ENCODE measurements around the gene CERS6. TPM values are rescaled to one million over a fixed set of nuclear protein-coding genes. Genes with fewer than 3 reads are reported as not detected.

The CERS6 gene
- total and polyA plus RNA-seq, 4 donors, result 4.2 to 20.4 (median 10.1) TPM

DNA sequence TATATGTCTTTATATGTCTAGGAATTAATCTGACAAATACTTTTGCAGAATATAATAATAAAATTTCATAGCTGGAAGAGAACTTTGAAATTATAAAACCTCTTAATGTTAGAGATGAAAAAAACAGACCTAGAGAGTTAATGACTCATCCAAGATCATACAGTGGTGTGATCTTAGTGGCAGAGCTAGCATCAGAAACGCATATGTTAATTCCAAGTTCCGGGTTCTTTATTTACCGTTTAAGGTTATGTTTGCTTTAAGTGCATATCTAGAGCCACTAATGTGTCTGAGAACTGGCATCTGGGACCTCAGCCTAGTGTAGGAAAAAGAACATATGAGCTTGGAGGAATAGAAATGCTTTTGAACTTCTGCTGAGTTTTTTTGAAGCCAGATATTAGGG, 24.3 kb downstream of the CERS6 start:
- WGBS, result 71% methylated on average over 3 of the region's 3 CpGs

DNA sequence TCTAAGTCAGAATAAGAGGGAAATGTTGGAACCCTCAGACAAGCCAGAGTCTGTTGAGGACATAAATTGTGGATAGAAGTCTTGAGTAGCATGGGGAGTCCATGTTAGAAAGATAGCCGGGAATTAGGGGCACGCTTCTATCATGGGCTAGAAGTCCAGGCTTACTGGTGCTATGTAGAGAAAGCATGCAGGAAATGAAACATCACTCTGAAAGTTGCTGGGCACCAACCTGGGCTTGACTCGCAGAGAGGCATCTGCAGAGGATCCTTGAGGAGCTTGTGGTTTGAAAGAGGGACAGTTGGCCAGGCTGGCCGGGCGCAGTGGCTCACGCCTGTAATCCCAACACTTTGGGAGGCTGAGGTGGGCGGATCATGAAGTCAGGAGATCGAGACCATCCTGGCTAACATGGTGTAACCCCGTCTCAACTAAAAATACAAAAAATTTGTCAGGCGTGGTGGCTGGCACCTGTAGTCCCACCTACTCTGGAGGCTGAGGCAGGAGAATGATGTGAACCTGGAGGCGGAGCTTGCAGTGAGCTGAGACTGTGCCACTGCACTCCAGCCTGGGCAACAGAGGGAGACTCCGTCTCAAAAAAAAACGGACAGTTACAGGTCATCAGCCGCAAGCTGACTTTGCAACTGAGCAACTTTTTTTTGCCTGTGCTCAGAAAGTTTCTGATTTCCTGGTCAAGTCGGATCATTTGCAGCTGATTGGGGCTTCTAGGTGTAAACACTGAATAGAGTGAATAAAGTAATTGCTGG, 24.9 kb downstream of the CERS6 start:
- Histone ChIP-seq H3K27me3 (ENCODE audit: control insufficient read depth in 4 of 4, insufficient read depth in 4 of 4, low read length in 3 of 4) (no peaks in the 10 kb centered on the region), H3K9ac (ENCODE audit: low read depth in 1 of 2, low read length in 2 of 2) (no peak overlapping the region), H3K36me3 (ENCODE audit: control insufficient read depth in 4 of 4, insufficient read depth in 3 of 4, low read depth in 1 of 4, low read length in 3 of 4) (no peaks in the 10 kb centered on the region), H3K27ac (ENCODE audit: low read depth in 1 of 2, low read length in 2 of 2) (no peak overlapping the region), H3K4me1 (ENCODE audit: control insufficient read depth in 4 of 4, insufficient read depth in 4 of 4, low read length in 3 of 4) (peaks cover 0 to 12% (median 2%) of the 10 kb centered on the region in 4 donors), H3K4me3 (ENCODE audit: low read depth in 1 of 3, low read length in 3 of 3) (no peak overlapping the region), H3K9me3 (ENCODE audit: control insufficient read depth in 4 of 4, low read length in 3 of 4) (no peaks in the 10 kb centered on the region)
- WGBS, result 84% methylated on average over 15 of the region's 15 CpGs
- DNase-seq (ENCODE audit: low spot score), result no peak
- TF ChIP-seq GABPA (IDR thresholded peaks at IDR 0.05 in 1 of 2, conservative IDR thresholded peaks at IDR 0.05 in 1 of 2), result no peak
- TF ChIP-seq HNF4A (conservative IDR thresholded peaks at IDR 0.05), result peak in 1 of 2 donors; percentile 7
- peak in 1 of 2 donors; percentile 12 for TF ChIP-seq RAD21 (IDR thresholded peaks at IDR 0.05)

More for the DNA sequence above, 24.3 kb downstream of the CERS6 start:
- Histone ChIP-seq H3K9ac (ENCODE audit: low read depth in 1 of 2, low read length in 2 of 2) (no peak overlapping the region), H3K4me1 (ENCODE audit: control insufficient read depth in 4 of 4, insufficient read depth in 4 of 4, low read length in 3 of 4) (peaks cover 0 to 14% (median 5%) of the 10 kb centered on the region in 4 donors), H3K27ac (ENCODE audit: low read depth in 1 of 2, low read length in 2 of 2) (no peak overlapping the region), H3K36me3 (ENCODE audit: control insufficient read depth in 4 of 4, insufficient read depth in 3 of 4, low read depth in 1 of 4, low read length in 3 of 4) (no peaks in the 10 kb centered on the region), H3K27me3 (ENCODE audit: control insufficient read depth in 4 of 4, insufficient read depth in 4 of 4, low read length in 3 of 4) (no peaks in the 10 kb centered on the region), H3K9me3 (ENCODE audit: control insufficient read depth in 4 of 4, low read length in 3 of 4) (no peaks in the 10 kb centered on the region), H3K4me3 (ENCODE audit: low read depth in 1 of 3, low read length in 3 of 3) (no peak overlapping the region)
- DNase-seq (ENCODE audit: low spot score), result no peak
- TF ChIP-seq YY1 (IDR thresholded peaks at IDR 0.05), result no peak
- TF ChIP-seq RXRA (IDR thresholded peaks at IDR 0.05), result no peak
- TF ChIP-seq HNF4G (IDR thresholded peaks at IDR 0.05), result no peak
- TF ChIP-seq HNF4A (conservative IDR thresholded peaks at IDR 0.05), result no peak
- no peak for TF ChIP-seq SP1 (IDR thresholded peaks at IDR 0.05)
- no peak for TF ChIP-seq RAD21 (IDR thresholded peaks at IDR 0.05)
- TF ChIP-seq, protein P1, sequence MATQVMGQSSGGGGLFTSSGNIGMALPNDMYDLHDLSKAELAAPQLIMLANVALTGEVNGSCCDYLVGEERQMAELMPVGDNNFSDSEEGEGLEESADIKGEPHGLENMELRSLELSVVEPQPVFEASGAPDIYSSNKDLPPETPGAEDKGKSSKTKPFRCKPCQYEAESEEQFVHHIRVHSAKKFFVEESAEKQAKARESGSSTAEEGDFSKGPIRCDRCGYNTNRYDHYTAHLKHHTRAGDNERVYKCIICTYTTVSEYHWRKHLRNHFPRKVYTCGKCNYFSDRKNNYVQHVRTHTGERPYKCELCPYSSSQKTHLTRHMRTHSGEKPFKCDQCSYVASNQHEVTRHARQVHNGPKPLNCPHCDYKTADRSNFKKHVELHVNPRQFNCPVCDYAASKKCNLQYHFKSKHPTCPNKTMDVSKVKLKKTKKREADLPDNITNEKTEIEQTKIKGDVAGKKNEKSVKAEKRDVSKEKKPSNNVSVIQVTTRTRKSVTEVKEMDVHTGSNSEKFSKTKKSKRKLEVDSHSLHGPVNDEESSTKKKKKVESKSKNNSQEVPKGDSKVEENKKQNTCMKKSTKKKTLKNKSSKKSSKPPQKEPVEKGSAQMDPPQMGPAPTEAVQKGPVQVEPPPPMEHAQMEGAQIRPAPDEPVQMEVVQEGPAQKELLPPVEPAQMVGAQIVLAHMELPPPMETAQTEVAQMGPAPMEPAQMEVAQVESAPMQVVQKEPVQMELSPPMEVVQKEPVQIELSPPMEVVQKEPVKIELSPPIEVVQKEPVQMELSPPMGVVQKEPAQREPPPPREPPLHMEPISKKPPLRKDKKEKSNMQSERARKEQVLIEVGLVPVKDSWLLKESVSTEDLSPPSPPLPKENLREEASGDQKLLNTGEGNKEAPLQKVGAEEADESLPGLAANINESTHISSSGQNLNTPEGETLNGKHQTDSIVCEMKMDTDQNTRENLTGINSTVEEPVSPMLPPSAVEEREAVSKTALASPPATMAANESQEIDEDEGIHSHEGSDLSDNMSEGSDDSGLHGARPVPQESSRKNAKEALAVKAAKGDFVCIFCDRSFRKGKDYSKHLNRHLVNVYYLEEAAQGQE (IDR thresholded peaks at IDR 0.05), result no peak
- TF ChIP-seq TAF1 (conservative IDR thresholded peaks at IDR 0.05), result no peak
- TF ChIP-seq NR2F2 (IDR thresholded peaks at IDR 0.05), result no peak

DNA sequence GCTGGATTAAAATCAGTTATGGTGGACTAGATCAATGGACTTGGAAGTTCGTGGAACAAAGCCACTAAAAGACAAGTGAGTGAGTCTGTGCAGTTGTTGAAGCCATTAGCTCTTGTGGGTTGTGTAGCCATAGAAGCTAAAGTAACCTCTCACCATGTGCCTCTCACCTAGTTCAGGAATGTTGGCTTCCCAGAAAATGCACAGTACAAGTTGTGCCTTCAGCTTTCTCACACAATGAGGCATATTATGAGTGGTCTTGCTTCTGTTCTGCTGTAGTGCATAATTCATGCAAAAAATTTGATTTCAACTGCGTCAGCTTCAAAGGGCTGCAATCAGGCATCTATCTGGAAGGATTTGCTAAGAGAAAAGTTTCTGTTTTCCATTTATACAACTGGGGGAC, 26.2 kb downstream of the CERS6 start:
- H3K9ac ChIP-seq (ENCODE audit: low read depth in 1 of 2, low read length in 2 of 2), result no peak overlapping the region
- H3K27me3 ChIP-seq (ENCODE audit: control insufficient read depth in 4 of 4, insufficient read depth in 4 of 4, low read length in 3 of 4), result no peaks in the 10 kb centered on the region
- no peaks in the 10 kb centered on the region for H3K36me3 ChIP-seq (ENCODE audit: control insufficient read depth in 4 of 4, insufficient read depth in 3 of 4, low read depth in 1 of 4, low read length in 3 of 4)
- H3K4me1 ChIP-seq (ENCODE audit: control insufficient read depth in 4 of 4, insufficient read depth in 4 of 4, low read length in 3 of 4), result peaks cover 0 to 12% (median 2%) of the 10 kb centered on the region in 4 donors
- TF ChIP-seq YY1 (IDR thresholded peaks at IDR 0.05) (no peak), NR2F2 (IDR thresholded peaks at IDR 0.05) (no peak), JUND (IDR thresholded peaks at IDR 0.05) (no peak), FOXA1 (IDR thresholded peaks at IDR 0.05) (no peak), HNF4G (IDR thresholded peaks at IDR 0.05) (no peak), SP1 (IDR thresholded peaks at IDR 0.05) (no peak), FOXA2 (IDR thresholded peaks at IDR 0.05) (no peak)
- TF ChIP-seq, protein P2, sequence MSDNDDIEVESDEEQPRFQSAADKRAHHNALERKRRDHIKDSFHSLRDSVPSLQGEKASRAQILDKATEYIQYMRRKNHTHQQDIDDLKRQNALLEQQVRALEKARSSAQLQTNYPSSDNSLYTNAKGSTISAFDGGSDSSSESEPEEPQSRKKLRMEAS (IDR thresholded peaks at IDR 0.05), result no peak
- TF ChIP-seq, protein P3, sequence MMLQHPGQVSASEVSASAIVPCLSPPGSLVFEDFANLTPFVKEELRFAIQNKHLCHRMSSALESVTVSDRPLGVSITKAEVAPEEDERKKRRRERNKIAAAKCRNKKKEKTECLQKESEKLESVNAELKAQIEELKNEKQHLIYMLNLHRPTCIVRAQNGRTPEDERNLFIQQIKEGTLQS (IDR thresholded peaks at IDR 0.05), result no peak
- TF ChIP-seq, protein P4, sequence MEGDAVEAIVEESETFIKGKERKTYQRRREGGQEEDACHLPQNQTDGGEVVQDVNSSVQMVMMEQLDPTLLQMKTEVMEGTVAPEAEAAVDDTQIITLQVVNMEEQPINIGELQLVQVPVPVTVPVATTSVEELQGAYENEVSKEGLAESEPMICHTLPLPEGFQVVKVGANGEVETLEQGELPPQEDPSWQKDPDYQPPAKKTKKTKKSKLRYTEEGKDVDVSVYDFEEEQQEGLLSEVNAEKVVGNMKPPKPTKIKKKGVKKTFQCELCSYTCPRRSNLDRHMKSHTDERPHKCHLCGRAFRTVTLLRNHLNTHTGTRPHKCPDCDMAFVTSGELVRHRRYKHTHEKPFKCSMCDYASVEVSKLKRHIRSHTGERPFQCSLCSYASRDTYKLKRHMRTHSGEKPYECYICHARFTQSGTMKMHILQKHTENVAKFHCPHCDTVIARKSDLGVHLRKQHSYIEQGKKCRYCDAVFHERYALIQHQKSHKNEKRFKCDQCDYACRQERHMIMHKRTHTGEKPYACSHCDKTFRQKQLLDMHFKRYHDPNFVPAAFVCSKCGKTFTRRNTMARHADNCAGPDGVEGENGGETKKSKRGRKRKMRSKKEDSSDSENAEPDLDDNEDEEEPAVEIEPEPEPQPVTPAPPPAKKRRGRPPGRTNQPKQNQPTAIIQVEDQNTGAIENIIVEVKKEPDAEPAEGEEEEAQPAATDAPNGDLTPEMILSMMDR (IDR thresholded peaks at IDR 0.05; ENCODE audit: low read depth, low read length, missing input control), result no peak
- TF ChIP-seq, protein P5, sequence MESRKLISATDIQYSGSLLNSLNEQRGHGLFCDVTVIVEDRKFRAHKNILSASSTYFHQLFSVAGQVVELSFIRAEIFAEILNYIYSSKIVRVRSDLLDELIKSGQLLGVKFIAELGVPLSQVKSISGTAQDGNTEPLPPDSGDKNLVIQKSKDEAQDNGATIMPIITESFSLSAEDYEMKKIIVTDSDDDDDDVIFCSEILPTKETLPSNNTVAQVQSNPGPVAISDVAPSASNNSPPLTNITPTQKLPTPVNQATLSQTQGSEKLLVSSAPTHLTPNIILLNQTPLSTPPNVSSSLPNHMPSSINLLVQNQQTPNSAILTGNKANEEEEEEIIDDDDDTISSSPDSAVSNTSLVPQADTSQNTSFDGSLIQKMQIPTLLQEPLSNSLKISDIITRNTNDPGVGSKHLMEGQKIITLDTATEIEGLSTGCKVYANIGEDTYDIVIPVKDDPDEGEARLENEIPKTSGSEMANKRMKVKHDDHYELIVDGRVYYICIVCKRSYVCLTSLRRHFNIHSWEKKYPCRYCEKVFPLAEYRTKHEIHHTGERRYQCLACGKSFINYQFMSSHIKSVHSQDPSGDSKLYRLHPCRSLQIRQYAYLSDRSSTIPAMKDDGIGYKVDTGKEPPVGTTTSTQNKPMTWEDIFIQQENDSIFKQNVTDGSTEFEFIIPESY (IDR thresholded peaks at IDR 0.05), result no peak
- H3K27ac ChIP-seq (ENCODE audit: low read depth in 1 of 2, low read length in 2 of 2), result no peak overlapping the region
- H3K9me3 ChIP-seq (ENCODE audit: control insufficient read depth in 4 of 4, low read length in 3 of 4), result no peaks in the 10 kb centered on the region
- H3K4me3 ChIP-seq (ENCODE audit: low read depth in 1 of 3, low read length in 3 of 3), result no peak overlapping the region
- WGBS, result 73% methylated on average over 2 of the region's 2 CpGs
- no peak for DNase-seq (ENCODE audit: low spot score)

Measured in liver (tissue), 9 donors.